Vagina (tissue), 2 donors: ENCODE data around the gene STK40.

ENCODE experiments used
- POLR2A ChIP-seq, 2 donors: fragments of 450-650 bp; IDR thresholded peaks; one replicate each; pipeline ENCODE4 v1.6.1; 2017; ENCODE audit warnings: antibody characterized with exemption in 2 of 2, mild to moderate bottlenecking in 2 of 2, moderate library complexity in 2 of 2
- POLR2AphosphoS5 ChIP-seq, 2 donors: sonication (generic); formaldehyde crosslinking; IDR thresholded peaks; one replicate each; pipeline ENCODE4 v1.9.0; 2017; ENCODE audit warnings: antibody characterized with exemption in 2 of 2, mild to moderate bottlenecking in 2 of 2, low read depth in 1 of 2; ENCODE audit not compliant: insufficient read depth in 1 of 2
- TF ChIP-seq, protein P1 (sequence below), 3 experiments: fragments of 450-650 bp in 2 of 3; fragments of 200-600 bp in 1 of 3; sonication (generic) in 1 of 3; IDR thresholded peaks; one replicate each; pipeline ENCODE4 v1.5.1; 2017 to 2019; ENCODE audit warnings: antibody characterized with exemption in 3 of 3, mild to moderate bottlenecking in 2 of 3, moderate library complexity in 2 of 3

DNA sequence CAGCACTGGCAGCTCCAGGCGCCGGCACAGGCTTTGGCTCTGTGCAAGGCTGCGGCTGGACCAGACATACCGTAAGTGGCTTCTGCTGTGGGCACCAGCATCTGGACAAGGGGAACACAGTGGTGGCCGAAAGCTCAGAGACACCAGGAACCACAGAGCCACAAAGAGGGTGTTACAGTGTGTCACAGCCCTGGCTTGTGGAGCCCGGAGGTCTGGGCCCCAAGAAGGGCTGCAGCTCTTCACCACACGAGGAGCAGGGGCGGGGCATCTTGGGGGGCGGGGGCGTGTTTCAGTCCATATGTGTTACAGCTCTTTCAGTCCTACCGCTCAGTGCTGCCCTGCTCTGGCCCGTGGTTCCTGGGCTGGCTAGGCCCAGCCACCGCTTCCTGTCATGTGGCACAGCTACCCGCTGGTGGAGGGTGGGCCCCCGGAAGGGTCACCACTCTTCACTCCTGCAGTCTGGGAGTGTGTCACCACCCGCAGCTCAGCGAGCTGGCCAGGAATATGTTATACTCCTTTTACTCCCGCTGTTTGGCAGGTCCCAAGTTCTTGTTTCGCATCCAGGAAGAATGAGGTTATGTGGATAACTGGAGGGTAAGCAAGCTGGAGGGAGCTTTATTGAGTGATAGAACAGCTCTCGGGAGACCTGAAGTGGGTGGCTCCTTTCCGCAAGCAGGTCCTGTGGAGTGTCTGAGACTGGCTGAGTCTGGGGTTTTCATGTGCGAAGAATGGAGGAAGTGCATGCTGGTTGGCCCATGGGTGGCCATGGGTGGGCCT, 15.3 kb upstream of the STK40 start:
- TF ChIP-seq, protein P1, sequence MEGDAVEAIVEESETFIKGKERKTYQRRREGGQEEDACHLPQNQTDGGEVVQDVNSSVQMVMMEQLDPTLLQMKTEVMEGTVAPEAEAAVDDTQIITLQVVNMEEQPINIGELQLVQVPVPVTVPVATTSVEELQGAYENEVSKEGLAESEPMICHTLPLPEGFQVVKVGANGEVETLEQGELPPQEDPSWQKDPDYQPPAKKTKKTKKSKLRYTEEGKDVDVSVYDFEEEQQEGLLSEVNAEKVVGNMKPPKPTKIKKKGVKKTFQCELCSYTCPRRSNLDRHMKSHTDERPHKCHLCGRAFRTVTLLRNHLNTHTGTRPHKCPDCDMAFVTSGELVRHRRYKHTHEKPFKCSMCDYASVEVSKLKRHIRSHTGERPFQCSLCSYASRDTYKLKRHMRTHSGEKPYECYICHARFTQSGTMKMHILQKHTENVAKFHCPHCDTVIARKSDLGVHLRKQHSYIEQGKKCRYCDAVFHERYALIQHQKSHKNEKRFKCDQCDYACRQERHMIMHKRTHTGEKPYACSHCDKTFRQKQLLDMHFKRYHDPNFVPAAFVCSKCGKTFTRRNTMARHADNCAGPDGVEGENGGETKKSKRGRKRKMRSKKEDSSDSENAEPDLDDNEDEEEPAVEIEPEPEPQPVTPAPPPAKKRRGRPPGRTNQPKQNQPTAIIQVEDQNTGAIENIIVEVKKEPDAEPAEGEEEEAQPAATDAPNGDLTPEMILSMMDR (IDR thresholded peaks at IDR 0.05) = no peak
- TF ChIP-seq POLR2AphosphoS5 (IDR thresholded peaks at IDR 0.05; ENCODE audit: insufficient read depth in 1 of 2, low read depth in 1 of 2) = peak in 1 of 2 donors; percentile 51
- no peak for TF ChIP-seq POLR2A (IDR thresholded peaks at IDR 0.05)
